Liver (tissue), 9 donors: ENCODE data around the gene ALS2CL. TPM values are rescaled to one million over a fixed set of nuclear protein-coding genes. Genes with fewer than 3 reads are reported as not detected.

Source experiments
- DNase-seq: peaks from one replicate; pipeline ENCODE4 v3.0.0-alpha.2; 2017; ENCODE audit warnings: low spot score
- H3K27ac ChIP-seq, 2 donors: one replicate each; pipeline ENCODE4 v1.7.0; 2013; ENCODE audit warnings: inconsistent platforms in 2 of 2, low read length in 2 of 2, control low read depth in 1 of 2, low read depth in 1 of 2, mild to moderate bottlenecking in 1 of 2
- H3K27me3 ChIP-seq, 4 donors: one replicate each; pipeline versions ENCODE4 v1.6.1 to v1.7.0; 2013; ENCODE audit warnings: low read length in 3 of 4, inconsistent platforms in 1 of 4, mild to moderate bottlenecking in 1 of 4, moderate library complexity in 1 of 4; ENCODE audit not compliant: control insufficient read depth in 4 of 4, insufficient read depth in 4 of 4
- H3K36me3 ChIP-seq, 4 donors: one replicate each; pipeline versions ENCODE4 v1.6.1 to v1.7.0; 2013; ENCODE audit warnings: low read length in 3 of 4, mild to moderate bottlenecking in 3 of 4, low read depth in 1 of 4, moderate library complexity in 1 of 4; ENCODE audit not compliant: control insufficient read depth in 4 of 4, insufficient read depth in 3 of 4
- H3K4me1 ChIP-seq, 4 donors: one replicate each; pipeline versions ENCODE4 v1.6.1 to v1.7.0; 2013; ENCODE audit warnings: low read length in 3 of 4, mild to moderate bottlenecking in 3 of 4, moderate library complexity in 1 of 4; ENCODE audit not compliant: control insufficient read depth in 4 of 4, insufficient read depth in 4 of 4
- H3K4me3 ChIP-seq, 3 donors: one replicate each; pipeline versions ENCODE4 v1.6.1 to v1.7.0; 2013; ENCODE audit warnings: low read length in 3 of 3, control low read depth in 1 of 3, low read depth in 1 of 3, mild to moderate bottlenecking in 1 of 3
- H3K9ac ChIP-seq, 2 donors: one replicate each; pipeline ENCODE4 v1.7.0; 2013; ENCODE audit warnings: low read length in 2 of 2, mild to moderate bottlenecking in 2 of 2, moderate library complexity in 2 of 2, control low read depth in 1 of 2, low read depth in 1 of 2
- H3K9me3 ChIP-seq, 4 donors: one replicate each; pipeline versions ENCODE4 v1.6.1 to v1.7.0; 2013; ENCODE audit warnings: low read length in 3 of 4; ENCODE audit not compliant: control insufficient read depth in 4 of 4
- EGR1 ChIP-seq, 2 donors: IDR thresholded peaks; 2 replicates each; pipeline ENCODE4 v1.6.1; 2016 to 2018; ENCODE audit warnings: antibody characterized with exemption in 2 of 2, low read depth in 2 of 2
- FOXA1 ChIP-seq: IDR thresholded peaks from 2 replicates; pipeline ENCODE4 v1.6.1; 2016; ENCODE audit warnings: antibody characterized with exemption
- FOXA2 ChIP-seq: IDR thresholded peaks from 2 replicates; pipeline ENCODE4 v1.6.1; 2016; ENCODE audit warnings: antibody characterized with exemption
- GABPA ChIP-seq, 2 donors: IDR thresholded peaks in 1 of 2; conservative IDR thresholded peaks in 1 of 2; 2 replicates each; pipeline ENCODE4 v1.6.1; 2016; ENCODE audit warnings: antibody characterized with exemption in 2 of 2, mild to moderate bottlenecking in 1 of 2, moderate library complexity in 1 of 2
- HNF4G ChIP-seq: IDR thresholded peaks from 2 replicates; pipeline ENCODE4 v1.6.1; 2016; ENCODE audit warnings: antibody characterized with exemption
- RAD21 ChIP-seq, 2 donors: IDR thresholded peaks; 2 replicates each; pipeline ENCODE4 v1.6.1; 2016; ENCODE audit warnings: antibody characterized with exemption in 2 of 2, mild to moderate bottlenecking in 2 of 2
- SP1 ChIP-seq: IDR thresholded peaks from 2 replicates; pipeline ENCODE4 v1.6.1; 2018; ENCODE audit warnings: antibody characterized with exemption, mild to moderate bottlenecking
- TAF1 ChIP-seq: conservative IDR thresholded peaks from 2 replicates; pipeline ENCODE4 v1.6.1; 2016; ENCODE audit warnings: antibody characterized with exemption, mild to moderate bottlenecking
- YY1 ChIP-seq: IDR thresholded peaks from 2 replicates; pipeline ENCODE4 v1.6.1; 2016; ENCODE audit warnings: antibody characterized with exemption, mild to moderate bottlenecking
- WGBS: extraction: QIAGEN DNeasy Blood & Tissue Kit; methylation state at CpG from one replicate; pipeline ENCODE4 v1.1.7; 2013; 5-methylcytosine and 5-hydroxymethylcytosine counted together
- polyA plus RNA-seq, 2 donors: library from polyadenylated mRNA; stranded (reverse) in 1 of 2; unstranded in 1 of 2; fragments of 200-250 nt in 1 of 2; fragments of >200 nt in 1 of 2; fragmentation: Nextera tagmentation in 1 of 2; extraction: Ambion mirVana in 1 of 2; gene quantifications; one replicate each; pipeline versions ENCODE4 v1.2.1 to v1.2.3, GENCODE V29; 2013 to 2015
- total RNA-seq, 2 donors: library from RNA; depleted of rRNA; stranded (reverse); fragments of >200 nt; gene quantifications; one replicate each; pipeline ENCODE4 v1.2.3, GENCODE V29; 2014
- TF ChIP-seq, protein P1 (sequence below): IDR thresholded peaks from 2 replicates; pipeline ENCODE4 v1.6.1; 2016; ENCODE audit warnings: antibody characterized with exemption
- TF ChIP-seq, protein P2 (sequence below): IDR thresholded peaks from 2 replicates; pipeline ENCODE4 v1.6.1; 2016; ENCODE audit warnings: antibody characterized with exemption
- TF ChIP-seq, protein P3 (sequence below): IDR thresholded peaks from 2 replicates; pipeline ENCODE4 v1.6.1; 2016; ENCODE audit warnings: antibody characterized with exemption
- TF ChIP-seq, protein P4 (sequence below): fragments of 150-350 bp; IDR thresholded peaks from 2 replicates; pipeline ENCODE4 v1.5.1; 2017; ENCODE audit warnings: improper control_type of control experiment, low read depth, low read length; ENCODE audit not compliant: missing input control
- donor health status: healthy.
- donor health status: healthy.
- donor health status: healthy.
- donor health status: healthy.
- donor health status: healthy.

ALS2CL gene
- total and polyA plus RNA-seq, 4 donors: 0.51 to 22.9 (median 5.7) TPM

DNA sequence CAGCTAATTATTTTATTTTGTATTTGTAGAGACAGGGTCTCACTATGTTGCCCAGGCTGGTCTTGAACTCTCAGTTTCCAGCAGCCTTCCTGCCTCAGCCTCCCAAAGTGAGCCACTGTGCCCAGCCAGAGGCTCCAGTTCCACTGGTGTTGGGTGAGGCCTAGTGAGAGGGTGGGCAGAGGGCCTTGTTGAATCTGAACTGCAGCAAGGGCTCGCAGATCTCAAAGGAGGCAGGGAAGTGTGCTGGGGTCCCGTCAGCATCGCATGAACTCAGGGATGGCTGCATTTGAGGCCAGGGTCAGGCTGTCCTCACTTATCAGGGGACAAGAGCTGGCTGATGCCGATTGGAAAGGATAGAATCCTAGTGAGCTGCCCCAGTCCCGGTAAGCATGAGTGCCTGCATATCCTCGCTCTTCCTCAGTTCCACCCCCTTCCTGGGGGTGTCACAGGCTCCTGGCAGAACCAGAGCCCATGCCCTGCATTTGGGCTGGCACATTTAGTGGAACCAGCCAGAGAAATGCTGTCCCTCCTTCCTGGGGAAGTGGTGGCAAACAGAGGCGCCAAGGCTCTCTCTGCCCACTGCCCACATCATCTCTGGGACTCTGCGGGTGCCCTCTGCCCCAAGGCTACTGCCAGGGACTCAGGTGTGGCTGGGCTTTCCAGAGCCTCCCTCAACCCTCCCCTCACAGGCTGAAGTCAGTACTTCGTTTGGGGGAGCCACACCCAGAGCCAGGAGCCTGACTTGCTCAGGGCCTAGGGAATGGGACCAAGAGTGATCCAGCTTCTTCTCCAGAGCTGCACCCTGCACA is 24.1 kb downstream of the ALS2CL start:
- Histone ChIP-seq H3K4me1 (peaks cover 2 to 20% (median 14%) of the 10 kb centered on the region in 4 donors), H3K27me3 (no peaks in the 10 kb centered on the region), H3K9ac (no peak overlapping the region), H3K36me3 (peaks cover 0 to 8% (median 4%) of the 10 kb centered on the region in 4 donors), H3K9me3 (no peaks in the 10 kb centered on the region), H3K27ac (no peak overlapping the region), H3K4me3 (no peak overlapping the region)
- 88% methylated on average over 9 of the region's 9 CpGs for WGBS
- TF ChIP-seq, protein P1, sequence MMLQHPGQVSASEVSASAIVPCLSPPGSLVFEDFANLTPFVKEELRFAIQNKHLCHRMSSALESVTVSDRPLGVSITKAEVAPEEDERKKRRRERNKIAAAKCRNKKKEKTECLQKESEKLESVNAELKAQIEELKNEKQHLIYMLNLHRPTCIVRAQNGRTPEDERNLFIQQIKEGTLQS: no peak
- TF ChIP-seq HNF4G (no peak), FOXA1 (no peak), TAF1 (no peak), GABPA (IDR thresholded peaks at IDR 0.05 in 1 of 2, conservative IDR thresholded peaks at IDR 0.05 in 1 of 2) (no peak), FOXA2 (no peak), SP1 (no peak), RAD21 (IDR thresholded peaks at IDR 0.05) (no peak), EGR1 (IDR thresholded peaks at IDR 0.05; ENCODE audit: low read depth in 2 of 2) (no peak)
- TF ChIP-seq, protein P2, sequence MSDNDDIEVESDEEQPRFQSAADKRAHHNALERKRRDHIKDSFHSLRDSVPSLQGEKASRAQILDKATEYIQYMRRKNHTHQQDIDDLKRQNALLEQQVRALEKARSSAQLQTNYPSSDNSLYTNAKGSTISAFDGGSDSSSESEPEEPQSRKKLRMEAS: no peak
- TF ChIP-seq, protein P3, sequence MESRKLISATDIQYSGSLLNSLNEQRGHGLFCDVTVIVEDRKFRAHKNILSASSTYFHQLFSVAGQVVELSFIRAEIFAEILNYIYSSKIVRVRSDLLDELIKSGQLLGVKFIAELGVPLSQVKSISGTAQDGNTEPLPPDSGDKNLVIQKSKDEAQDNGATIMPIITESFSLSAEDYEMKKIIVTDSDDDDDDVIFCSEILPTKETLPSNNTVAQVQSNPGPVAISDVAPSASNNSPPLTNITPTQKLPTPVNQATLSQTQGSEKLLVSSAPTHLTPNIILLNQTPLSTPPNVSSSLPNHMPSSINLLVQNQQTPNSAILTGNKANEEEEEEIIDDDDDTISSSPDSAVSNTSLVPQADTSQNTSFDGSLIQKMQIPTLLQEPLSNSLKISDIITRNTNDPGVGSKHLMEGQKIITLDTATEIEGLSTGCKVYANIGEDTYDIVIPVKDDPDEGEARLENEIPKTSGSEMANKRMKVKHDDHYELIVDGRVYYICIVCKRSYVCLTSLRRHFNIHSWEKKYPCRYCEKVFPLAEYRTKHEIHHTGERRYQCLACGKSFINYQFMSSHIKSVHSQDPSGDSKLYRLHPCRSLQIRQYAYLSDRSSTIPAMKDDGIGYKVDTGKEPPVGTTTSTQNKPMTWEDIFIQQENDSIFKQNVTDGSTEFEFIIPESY: no peak
- DNase-seq: no peak

DNA sequence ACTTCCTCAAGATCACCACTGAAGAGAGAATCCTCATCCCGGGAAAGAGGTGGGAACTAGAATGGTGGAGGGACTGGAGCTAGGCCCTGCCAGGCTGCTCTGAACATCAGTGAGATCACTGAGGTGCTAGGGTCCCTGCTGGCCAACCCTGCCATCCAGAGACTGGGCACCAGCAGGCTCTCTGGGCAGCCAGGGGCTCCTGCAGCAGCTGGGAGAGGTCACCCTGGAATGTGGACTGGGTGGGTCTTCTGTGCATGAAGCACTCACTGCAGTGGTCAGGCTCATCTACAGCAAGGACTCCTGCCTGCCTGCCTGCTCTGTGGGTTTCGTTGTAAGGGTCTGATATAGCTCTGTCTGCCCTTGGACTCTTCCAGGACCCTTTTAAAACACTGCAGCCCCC is 24.9 kb downstream of the ALS2CL start:
- H3K27ac ChIP-seq: no peak overlapping the region
- DNase-seq: no peak
- 86% methylated on average over 2 of the region's 2 CpGs for WGBS

More for the DNA sequence above, 24.9 kb downstream of the ALS2CL start:
- H3K9me3 ChIP-seq: no peaks in the 10 kb centered on the region
- H3K27me3 ChIP-seq: no peaks in the 10 kb centered on the region
- H3K36me3 ChIP-seq: peaks cover 0 to 6% (median 3%) of the 10 kb centered on the region in 4 donors
- H3K4me3 ChIP-seq: no peak overlapping the region
- TF ChIP-seq, protein P4, sequence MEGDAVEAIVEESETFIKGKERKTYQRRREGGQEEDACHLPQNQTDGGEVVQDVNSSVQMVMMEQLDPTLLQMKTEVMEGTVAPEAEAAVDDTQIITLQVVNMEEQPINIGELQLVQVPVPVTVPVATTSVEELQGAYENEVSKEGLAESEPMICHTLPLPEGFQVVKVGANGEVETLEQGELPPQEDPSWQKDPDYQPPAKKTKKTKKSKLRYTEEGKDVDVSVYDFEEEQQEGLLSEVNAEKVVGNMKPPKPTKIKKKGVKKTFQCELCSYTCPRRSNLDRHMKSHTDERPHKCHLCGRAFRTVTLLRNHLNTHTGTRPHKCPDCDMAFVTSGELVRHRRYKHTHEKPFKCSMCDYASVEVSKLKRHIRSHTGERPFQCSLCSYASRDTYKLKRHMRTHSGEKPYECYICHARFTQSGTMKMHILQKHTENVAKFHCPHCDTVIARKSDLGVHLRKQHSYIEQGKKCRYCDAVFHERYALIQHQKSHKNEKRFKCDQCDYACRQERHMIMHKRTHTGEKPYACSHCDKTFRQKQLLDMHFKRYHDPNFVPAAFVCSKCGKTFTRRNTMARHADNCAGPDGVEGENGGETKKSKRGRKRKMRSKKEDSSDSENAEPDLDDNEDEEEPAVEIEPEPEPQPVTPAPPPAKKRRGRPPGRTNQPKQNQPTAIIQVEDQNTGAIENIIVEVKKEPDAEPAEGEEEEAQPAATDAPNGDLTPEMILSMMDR: no peak
- TF ChIP-seq EGR1 (IDR thresholded peaks at IDR 0.05; ENCODE audit: low read depth in 2 of 2): no peak
- TF ChIP-seq YY1: no peak
- TF ChIP-seq, protein P2: no peak
- H3K9ac ChIP-seq: no peak overlapping the region
- H3K4me1 ChIP-seq: peaks cover 2 to 20% (median 14%) of the 10 kb centered on the region in 4 donors
